NCI-H2196 treated with DMSO at 0.1 percent for 48 hours (cell line): ENCODE results near the gene MAN1A2.

Experiments used
- DNase-seq: peaks from one replicate; lab custom pipeline; 2025; ENCODE audit not compliant: unreplicated experiment; lab: John Stamatoyannopoulos, UW

Gene MAN1A2

DNA sequence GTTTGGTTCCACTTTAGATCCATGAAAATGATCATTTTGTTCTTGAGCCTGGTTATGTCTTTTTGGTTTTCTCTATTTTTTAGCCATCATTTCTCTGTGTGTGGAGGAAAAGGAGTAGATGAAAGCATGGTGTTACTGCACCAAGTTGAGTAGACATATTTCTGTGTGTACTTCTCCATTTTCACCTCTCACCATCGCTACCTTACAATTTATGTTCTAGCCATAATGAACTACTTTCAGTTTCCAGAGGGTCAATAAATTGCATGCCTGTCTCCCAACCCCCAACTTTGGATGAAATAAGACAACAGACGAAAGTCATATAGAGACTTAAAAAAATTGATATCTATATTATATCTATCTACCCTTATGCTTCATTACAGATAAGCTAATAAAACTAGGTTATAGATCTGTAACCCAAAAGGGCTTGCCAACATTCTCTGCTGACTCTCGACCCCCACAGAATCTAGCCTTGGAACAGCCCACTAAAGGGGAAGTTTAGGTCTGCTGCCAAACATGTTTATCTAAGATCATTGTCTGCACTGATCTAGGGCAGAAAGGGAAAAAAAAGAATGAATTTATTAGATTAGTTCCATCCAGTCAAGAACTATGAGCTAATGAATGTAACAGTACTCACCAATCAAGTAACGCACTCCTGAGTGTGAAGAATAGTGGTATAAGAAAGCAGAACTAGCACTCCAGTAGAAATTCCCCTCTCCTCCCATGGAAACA, 7.5 kb upstream of the MAN1A2 start:
- no peak for DNase-seq

- no peak for DNase-seq
Observed at GRCh38 chr1:117362986-117363385, 4.3 kb upstream of the MAN1A2 start.

GRCh38 chr1:117363571-117364048, 3.6 kb upstream of the MAN1A2 start:
- no peak for DNase-seq

DNA sequence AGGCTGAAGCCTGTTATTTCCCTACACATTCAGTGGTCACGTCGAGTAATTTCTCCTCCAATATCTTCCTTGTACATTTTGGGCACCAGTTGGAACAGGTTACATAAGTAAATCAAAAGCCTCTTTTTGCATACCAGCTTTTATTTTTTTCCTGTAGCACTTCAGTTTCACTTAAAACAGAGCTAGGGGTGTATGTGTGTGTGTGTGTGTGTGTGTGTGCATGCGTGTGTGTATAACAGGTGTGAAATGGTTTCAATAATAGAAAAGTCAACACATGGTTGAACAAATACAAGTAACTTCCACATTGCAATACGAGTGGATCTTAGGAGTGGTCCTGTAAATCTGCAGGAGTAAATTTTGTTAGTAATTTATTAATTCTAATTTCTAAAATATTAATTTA, 3.0 kb upstream of the MAN1A2 start:
- no peak for DNase-seq

GRCh38 chr1:117365350-117366176, 1.7 kb upstream of the MAN1A2 start:
- DNase-seq, result no peak

- DNase-seq, result peak; percentile 65
Observed at GRCh38 chr1:117366177-117367045, 838 bp upstream of the MAN1A2 start.

DNA sequence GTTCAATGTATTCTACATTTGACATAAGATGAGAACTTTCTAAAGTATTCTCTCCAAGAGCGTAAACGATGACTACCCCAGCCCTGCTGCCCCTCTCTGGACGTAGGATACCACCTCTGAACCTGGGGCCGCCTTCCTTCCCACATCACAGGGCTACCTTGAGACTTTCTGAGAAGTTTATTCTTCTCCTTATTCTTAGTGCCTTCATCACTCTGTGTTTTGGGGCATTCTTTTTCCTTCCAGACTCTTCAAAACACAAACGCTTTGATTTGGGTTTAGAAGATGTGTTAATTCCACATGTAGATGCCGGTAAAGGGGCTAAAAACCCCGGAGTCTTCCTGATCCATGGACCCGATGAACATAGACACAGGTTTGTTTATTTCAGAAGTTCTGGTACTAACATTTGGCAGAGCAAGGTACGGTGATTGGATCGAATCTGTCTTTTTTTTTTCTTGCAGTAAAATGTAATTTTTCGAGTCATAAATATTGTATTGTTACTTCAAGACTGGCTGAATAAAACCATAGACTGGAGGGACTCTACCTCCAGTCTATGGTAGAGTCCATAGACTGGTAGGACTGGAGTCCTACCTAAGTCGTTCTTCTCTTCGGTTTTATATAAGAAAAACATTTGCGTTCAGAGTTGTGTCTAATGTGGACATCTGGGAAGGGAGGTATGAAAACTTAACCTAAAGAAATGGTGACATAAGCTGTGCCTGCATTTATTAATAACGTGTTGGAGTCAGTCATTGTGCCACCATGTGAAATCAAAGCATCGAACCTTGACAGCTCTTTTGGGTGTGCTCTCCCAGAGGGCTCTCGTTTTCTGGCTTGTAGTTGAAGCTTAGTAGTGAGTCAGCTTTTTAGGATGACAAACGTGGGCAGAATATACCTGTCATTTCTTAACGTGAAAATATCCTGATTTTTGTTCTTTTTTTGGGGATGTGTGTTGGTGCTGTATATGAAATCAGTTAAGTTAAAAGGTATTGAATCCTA, 1.2 kb downstream of the MAN1A2 start:
- DNase-seq, result no peak

GRCh38 chr1:117370071-117370470, 2.8 kb downstream of the MAN1A2 start:
- no peak for DNase-seq

GRCh38 chr1:117370509-117370908, 3.3 kb downstream of the MAN1A2 start:
- no peak for DNase-seq

- DNase-seq, result no peak
Observed at GRCh38 chr1:117371441-117372151, 4.3 kb downstream of the MAN1A2 start.

DNA sequence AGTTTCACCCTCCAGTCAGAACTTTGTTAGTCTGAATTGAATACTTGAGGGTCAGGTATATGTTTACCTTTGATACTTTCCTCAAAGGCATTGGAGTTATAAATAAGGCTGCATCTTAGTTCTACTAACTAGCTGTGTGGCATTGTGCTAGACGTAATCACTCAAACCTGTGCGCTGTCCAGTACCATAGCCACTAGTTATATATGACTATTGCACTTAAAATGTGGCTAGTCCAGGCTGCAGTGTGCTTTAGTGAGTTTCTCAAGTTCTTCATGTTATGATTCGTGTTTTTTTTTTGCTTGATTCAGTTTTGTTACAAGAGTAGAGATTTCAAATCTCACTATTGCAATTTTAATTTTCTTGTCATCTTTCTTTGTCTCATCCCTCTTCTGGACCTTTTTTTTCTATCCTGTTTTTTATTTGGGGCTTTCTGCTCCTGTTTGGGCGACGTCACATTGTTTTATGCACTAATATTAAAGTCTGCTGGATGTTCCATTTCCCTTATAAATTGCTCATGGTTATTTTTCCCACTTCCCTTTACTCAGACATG, 5.7 kb downstream of the MAN1A2 start:
- no peak for DNase-seq

- DNase-seq, result no peak
Observed at GRCh38 chr1:117373932-117374331, 6.7 kb downstream of the MAN1A2 start.

GRCh38 chr1:117375327-117375726, 8.1 kb downstream of the MAN1A2 start:
- DNase-seq, result no peak

GRCh38 chr1:117387060-117387633, 19.9 kb downstream of the MAN1A2 start:
- no peak for DNase-seq

GRCh38 chr1:117388328-117388727, 21.1 kb downstream of the MAN1A2 start:
- DNase-seq, result no peak

GRCh38 chr1:117389284-117389683, 22.0 kb downstream of the MAN1A2 start:
- no peak for DNase-seq

- DNase-seq, result no peak
Observed at GRCh38 chr1:117389779-117390178, 22.5 kb downstream of the MAN1A2 start.

DNA sequence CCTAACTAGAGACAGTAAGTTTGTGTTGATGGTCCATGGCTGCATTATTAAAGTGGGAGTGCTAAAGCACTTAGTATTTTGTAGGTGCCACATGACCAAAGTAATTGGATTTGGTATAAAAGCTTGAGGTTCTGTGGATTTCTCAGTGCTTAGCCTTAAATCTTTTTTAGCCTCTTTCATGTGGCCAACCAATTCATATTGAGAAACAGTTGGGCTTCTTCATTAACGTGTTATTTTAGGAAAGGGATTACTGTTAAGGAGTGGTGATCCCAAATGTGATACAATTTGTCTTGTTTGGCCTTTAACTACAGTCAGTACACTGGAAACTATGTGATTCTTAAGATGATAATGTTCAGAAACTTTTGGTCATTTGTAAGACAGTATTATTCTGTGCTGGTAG, 25.5 kb downstream of the MAN1A2 start:
- no peak for DNase-seq

GRCh38 chr1:117396074-117396473, 28.8 kb downstream of the MAN1A2 start:
- no peak for DNase-seq
